GM21515 (cell line): ENCODE results near the gene ENTPD2.

Experiments
- ATAC-seq: cut with Tn5 transposase; IDR thresholded peaks from one replicate; pipeline ENCODE4 v1.9.1; 2021; ENCODE audit not compliant: unreplicated experiment

ENTPD2 gene

GRCh38 chr9:137053944-137054931, at the start of gene ENTPD2:
Gene ENTPD2, minus strand, starts transcription at chr9:137054061. Its CDS starts 64 bp downstream, at chr9:137053997.
- no peak for ATAC-seq

DNA sequence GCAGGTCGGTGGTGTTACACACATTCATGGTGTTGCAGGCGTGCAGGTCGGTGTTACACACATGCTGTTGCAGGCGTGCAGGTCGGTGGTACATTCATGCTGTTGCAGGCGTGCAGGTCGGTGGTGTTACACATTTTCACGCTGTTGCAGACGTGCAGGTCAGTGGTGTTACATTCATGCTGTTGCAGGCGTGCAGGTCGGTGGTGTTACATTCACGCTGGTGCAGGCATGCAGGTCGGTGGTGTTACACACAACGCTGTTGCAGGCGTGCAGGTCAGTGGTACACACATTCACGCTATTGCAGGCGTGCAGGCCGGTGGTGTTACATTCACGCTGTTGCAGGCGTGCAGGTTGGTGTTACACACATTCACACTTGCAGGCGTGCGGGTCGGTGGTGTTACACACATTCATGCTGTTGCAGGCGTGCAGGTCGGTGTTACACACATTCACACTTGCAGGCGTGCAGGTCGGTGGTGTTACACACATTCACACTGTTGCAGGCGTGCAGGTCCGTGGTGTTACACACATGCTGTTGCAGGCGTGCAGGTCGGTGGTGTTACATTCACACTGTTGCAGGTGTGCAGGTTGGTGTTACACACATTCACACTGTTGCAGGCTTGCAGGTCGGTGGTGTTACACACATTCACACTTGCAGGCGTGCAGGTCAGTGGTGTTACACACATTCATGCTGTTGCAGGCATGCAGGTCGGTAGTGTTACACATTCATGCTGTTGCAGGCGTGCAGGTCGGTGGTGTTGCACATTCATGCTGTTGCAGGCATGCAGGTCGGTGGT, 49.5 kb upstream of the ENTPD2 start:
- no peak for ATAC-seq

DNA sequence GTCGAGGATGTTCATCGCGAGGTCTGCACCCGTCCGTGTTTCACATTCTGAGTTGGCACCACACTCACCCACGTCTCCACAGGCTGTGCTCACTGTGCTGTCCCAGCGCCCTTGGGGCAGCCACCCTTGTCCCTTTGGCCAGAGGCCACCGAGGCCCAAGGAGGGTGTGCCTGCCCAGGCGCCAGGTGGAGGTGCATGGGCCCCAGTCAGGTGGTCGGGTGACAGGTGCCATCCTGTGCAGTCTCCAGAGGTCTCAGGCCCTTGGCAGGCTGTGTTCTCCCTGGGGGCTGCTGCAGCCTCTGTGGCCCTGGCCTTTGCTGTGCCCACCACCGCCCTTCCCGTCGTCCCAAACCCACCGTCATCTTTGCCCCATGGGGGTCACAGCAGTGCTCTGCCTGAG, 45.4 kb upstream of the ENTPD2 start:
- no peak for ATAC-seq

DNA sequence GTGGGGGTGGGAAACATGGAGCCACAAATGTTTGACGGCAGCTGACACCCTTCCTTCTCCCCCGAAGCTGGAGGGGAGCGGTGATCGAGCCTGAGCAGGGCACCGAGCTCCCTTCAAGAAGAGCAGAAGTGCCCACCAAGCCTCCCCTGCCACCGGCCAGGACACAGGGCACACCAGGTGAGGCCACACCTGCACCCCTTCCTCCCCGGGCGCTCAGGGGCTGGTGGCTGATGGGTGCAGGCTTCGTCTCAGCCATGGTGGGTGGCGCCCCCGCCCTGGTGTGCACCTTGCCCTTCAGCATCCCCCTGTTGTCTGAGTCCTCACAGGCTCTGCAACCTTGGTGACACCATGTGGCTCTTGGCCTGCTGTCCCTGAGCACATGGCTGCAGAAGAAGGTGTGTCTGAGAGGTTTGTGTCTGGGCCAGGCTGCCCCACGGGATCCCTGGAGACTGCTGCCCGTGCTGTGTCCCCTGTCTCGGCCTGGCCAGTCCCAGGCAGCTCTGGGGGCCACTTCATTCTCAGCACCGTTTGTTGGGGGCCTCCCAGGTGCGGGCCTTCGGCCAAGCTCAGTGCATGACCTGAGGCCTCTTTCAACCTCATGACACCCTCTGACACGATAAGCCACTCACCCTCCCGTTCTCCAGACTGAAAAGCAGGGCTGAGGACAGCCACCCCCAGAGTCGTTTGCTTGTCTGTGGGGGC, 44.1 kb upstream of the ENTPD2 start:
- no peak for ATAC-seq

DNA sequence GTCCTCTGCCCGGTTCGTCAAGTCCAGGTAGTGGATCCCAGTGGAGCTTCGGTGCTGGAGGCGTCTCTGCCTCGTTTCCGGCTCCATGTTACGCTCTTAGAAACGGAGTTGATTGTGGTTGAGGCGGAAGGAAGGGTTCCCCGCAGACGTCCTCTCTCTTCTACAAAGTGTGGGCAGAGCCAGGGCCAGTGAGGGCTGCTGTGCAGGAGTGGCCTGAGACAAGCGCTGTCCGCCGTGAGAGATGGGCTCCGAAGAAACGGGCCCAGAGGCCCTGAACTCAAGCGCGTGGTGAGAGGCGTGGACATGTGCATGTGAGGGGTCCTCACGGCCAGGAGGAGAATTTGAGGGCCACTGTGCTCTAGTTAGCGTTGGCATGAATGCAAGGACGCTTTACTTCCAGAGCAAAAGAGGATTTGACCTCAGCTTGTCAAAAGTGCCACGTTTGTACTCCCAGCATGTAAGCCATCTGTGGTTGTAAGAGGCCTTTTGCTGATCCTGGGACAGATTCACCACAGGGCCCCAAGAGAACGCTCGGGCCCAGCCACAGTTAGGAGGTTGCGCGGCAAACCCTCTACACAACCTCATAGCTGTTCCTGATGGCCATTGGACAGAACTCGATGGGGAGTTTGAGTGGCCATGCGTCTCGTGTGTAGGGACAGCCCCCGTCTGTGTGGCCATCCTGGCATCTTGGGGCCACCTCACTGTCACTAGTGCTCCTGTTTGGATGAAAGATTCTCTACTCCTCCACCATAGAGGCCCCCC, 43.1 kb upstream of the ENTPD2 start:
- ATAC-seq: no peak

GRCh38 chr9:137095664-137096517, 42.0 kb upstream of the ENTPD2 start:
- ATAC-seq: peak; percentile 67

DNA sequence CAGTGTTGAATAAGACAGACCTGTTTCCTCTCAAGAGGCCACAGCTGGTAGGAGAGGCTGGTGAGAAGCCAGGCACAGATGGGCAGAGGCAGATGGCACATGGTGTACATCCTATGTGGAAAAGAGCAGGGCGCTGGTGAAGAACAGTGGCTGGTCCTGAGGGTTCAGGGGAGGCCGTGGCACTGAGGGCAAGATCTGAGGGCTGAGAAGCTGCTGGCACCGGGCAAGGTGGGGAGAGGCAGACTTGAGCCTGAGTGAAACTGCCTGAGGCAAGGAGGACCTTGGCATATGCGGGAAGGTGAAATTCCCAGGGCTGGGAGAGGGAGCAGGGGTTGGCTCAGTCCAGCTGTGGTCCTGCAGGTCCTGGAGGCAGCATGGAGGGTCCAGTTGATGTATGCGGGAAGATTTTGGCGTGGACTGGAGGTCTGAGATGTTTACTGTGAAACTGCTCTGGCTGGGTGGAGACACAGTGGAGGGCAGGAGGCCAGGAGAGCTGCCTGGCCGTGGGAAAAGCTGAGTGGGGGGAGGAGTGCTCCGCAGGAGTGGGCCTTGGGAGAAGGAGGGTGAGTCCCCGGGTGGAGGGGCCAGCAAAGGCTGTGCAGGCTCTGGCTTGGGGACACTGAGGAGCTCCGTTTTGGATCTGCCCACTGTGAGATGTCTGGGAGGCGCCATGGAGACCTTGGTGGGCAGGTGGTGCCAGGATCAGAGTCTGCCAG, 35.5 kb upstream of the ENTPD2 start:
- no peak for ATAC-seq

DNA sequence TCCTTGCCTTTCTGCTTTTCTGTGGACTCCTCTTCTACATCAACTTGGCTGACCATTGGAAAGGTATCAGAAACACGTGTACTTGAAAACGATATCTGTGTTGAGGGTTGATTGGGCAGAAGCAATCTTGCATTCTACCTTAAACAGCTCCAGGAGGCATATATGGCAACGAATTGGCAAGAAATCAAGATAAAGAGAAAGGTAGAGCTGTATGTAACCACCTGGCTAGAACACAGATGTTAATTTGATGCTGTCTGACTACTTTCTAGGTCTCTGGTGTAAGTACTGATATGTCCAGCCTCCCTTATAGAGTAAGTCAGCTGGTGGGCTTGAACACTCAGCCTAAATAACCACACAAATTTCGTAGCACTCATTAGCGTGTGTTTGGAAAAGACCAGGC, 34.3 kb upstream of the ENTPD2 start:
- no peak for ATAC-seq

GRCh38 chr9:137087409-137087925, 33.6 kb upstream of the ENTPD2 start:
- peak; percentile 3 for ATAC-seq

GRCh38 chr9:137086531-137087408, 32.9 kb upstream of the ENTPD2 start, which contains the start of gene MAN1B1:
Gene MAN1B1, plus strand, starts transcription at chr9:137086985. Its CDS starts 15 bp downstream, at chr9:137087000.
- peak; percentile 78 for ATAC-seq

GRCh38 chr9:137085920-137086530, 32.2 kb upstream of the ENTPD2 start:
- peak; percentile 15 for ATAC-seq

GRCh38 chr9:137084526-137084925, 30.7 kb upstream of the ENTPD2 start:
- no peak for ATAC-seq

DNA sequence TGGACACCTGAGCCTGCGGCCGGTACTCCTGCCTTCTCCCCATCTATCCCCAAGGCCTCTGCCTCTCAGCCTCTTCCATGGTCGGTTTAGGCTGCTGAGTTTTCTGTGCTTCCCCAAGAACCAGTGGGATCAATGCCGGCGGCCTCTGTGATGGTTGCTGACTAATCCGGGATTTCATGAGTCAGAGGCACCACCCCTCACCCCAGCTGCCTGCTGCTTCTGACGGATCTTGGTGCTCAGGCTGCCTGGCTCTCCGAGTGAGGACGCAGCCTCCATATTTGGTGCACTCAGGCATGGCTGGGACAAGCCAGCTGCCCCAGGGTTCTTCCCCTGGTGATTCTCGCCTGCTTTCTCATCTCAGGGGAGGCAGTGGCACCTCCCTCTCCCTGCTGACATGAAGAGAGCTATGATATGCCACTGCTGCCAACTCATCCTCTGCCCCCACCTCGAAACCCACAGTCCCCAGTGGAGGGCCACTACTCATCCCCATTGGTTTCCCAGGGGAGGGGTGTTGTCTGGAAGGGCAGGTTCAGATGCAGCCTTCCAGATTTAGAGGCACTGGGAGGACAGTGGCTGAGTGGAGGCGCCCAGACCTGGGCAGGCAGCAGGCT, 29.6 kb upstream of the ENTPD2 start:
- ATAC-seq: no peak

DNA sequence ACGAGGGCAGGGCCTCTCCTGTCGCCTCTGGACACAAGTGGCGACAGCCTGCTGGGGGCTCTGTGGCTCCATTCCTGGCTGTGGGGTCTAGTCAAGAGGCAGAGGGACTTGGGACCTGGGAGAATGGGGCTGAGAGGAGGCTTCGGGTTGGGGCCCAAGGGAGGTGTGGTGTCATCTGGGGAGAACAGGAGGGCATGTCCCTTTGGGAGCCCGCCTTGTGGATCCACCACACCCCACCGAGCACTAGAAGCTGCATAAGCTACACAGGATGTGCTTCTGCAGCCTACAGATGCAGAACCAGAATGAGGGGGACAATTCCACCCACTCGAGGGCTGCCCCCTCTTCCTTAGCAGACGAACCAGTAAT, 29.0 kb upstream of the ENTPD2 start:
- no peak for ATAC-seq

- ATAC-seq: no peak
Measured at GRCh38 chr9:137082222-137082924, 28.5 kb upstream of the ENTPD2 start.
